MM.1S (cell line): Measurements from ENCODE around the gene GADD45GIP1.
A peak's percentile ranks its signal among the peaks of the same experiment; 100 is the strongest.

Experiments used
- DNase-seq: peaks from one replicate; pipeline ENCODE4 v3.0.0-alpha.2; 2015
- H2AFZ ChIP-seq: fragments of 300-600 bp; sonication (generic); 2 replicates; pipeline ENCODE4 v1.6.0; 2016; ENCODE audit warnings: antibody characterized with exemption, low read length
- H3F3A ChIP-seq: fragments of 300-600 bp; sonication (generic); 2 replicates; pipeline ENCODE4 v1.6.1; 2016; ENCODE audit warnings: mild to moderate bottlenecking, antibody characterized with exemption, low read length, moderate library complexity, mixed read lengths; ENCODE audit not compliant: insufficient read depth
- H3K27ac ChIP-seq: fragments of 300-600 bp; sonication (generic); 2 replicates; pipeline ENCODE4 v1.5.1; 2016; ENCODE audit warnings: mild to moderate bottlenecking, low read length
- H3K27me3 ChIP-seq: fragments of 300-600 bp; sonication (generic); replicated peaks from 2 replicates; pipeline ENCODE4 v1.6.0; 2016; ENCODE audit warnings: low read length; ENCODE audit not compliant: insufficient read depth
- H3K36me3 ChIP-seq: fragments of 300-600 bp; sonication (generic); replicated peaks from 2 replicates; pipeline ENCODE4 v1.6.1; 2016; ENCODE audit warnings: mild to moderate bottlenecking, low read length, mixed read lengths; ENCODE audit not compliant: insufficient read depth
- H3K4me1 ChIP-seq: fragments of 300-600 bp; sonication (generic); 2 replicates; pipeline ENCODE4 v1.6.1; 2016; ENCODE audit warnings: low read length, mixed read lengths
- H3K4me2 ChIP-seq: fragments of 300-600 bp; sonication (generic); 2 replicates; pipeline ENCODE4 v1.6.0; 2016; ENCODE audit warnings: low read depth, low read length
- H3K4me3 ChIP-seq: fragments of 300-600 bp; sonication (generic); 2 replicates; pipeline ENCODE4 v1.5.1; 2016; ENCODE audit warnings: low read length, mixed read lengths
- H3K79me2 ChIP-seq: fragments of 300-600 bp; sonication (generic); 2 replicates; pipeline ENCODE4 v1.6.1; 2016; ENCODE audit warnings: mixed run types, low read length, mixed read lengths
- H3K9ac ChIP-seq: fragments of 300-600 bp; sonication (generic); 2 replicates; pipeline ENCODE4 v1.6.1; 2016; ENCODE audit warnings: low read length, mixed read lengths
- H3K9me2 ChIP-seq: fragments of 300-600 bp; sonication (generic); replicated peaks from 2 replicates; pipeline ENCODE4 v1.6.1; 2016; ENCODE audit warnings: mild to moderate bottlenecking, low read length, mixed read lengths; ENCODE audit not compliant: insufficient read depth
- H3K9me3 ChIP-seq: fragments of 300-600 bp; sonication (generic); replicated peaks from 2 replicates; pipeline ENCODE4 v1.6.1; 2016; ENCODE audit warnings: mild to moderate bottlenecking, low read length, mixed read lengths; ENCODE audit not compliant: insufficient read depth
- H4K20me1 ChIP-seq: fragments of 300-600 bp; sonication (generic); 2 replicates; pipeline ENCODE4 v1.6.1; 2016; ENCODE audit warnings: mild to moderate bottlenecking, low read length, moderate library complexity, mixed read lengths; ENCODE audit not compliant: insufficient read depth
- EZH2 ChIP-seq: fragments of 300-600 bp; sonication (generic); optimal IDR thresholded peaks from 2 replicates; pipeline ENCODE3; 2017; ENCODE audit warnings: low read depth, mild to moderate bottlenecking, antibody characterized with exemption, low read length, mixed read lengths
- EZH2phosphoT487 ChIP-seq: fragments of 300-600 bp; sonication (generic); IDR thresholded peaks from 2 replicates; pipeline ENCODE4 v1.6.1; 2018; ENCODE audit warnings: antibody characterized with exemption, low read length
- TF ChIP-seq, protein P1 (sequence below): fragments of 300-600 bp; sonication (generic); IDR thresholded peaks from 2 replicates; pipeline ENCODE4 v1.5.1; 2016; ENCODE audit warnings: antibody characterized with exemption, low read length, mixed read lengths

GADD45GIP1 gene

DNA sequence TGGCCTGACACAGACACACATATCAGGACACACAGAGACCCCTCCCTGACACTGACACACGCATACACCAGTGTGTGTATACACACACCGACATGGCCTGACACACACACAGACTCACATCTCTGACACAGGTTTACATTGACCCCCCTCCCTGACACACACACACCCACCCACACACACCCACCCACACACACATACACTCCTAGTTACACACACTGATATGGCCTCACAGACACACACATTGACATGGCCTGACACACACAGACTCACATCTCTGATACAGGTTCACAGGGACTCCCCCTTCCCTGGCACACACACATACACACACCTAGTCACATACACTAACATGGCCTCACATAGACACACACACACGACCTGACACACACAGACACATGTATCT lies 33.8 kb upstream of the GADD45GIP1 start:
- Histone ChIP-seq H3K4me2 (no peak overlapping the region), H3K79me2 (no peaks in the 10 kb centered on the region), H4K20me1 (no peaks in the 10 kb centered on the region), H3K4me1 (peaks cover 14% of the 10 kb centered on the region), H3K27me3 (peaks cover 24% of the 10 kb centered on the region), H2AFZ (no peak overlapping the region), H3K4me3 (no peak overlapping the region), H3K9ac (no peak overlapping the region), H3K9me3 (no peaks in the 10 kb centered on the region), H3K9me2 (no peaks in the 10 kb centered on the region), H3F3A (no peaks in the 10 kb centered on the region), H3K27ac (no peak overlapping the region), H3K36me3 (no peaks in the 10 kb centered on the region)
- TF ChIP-seq, protein P1, sequence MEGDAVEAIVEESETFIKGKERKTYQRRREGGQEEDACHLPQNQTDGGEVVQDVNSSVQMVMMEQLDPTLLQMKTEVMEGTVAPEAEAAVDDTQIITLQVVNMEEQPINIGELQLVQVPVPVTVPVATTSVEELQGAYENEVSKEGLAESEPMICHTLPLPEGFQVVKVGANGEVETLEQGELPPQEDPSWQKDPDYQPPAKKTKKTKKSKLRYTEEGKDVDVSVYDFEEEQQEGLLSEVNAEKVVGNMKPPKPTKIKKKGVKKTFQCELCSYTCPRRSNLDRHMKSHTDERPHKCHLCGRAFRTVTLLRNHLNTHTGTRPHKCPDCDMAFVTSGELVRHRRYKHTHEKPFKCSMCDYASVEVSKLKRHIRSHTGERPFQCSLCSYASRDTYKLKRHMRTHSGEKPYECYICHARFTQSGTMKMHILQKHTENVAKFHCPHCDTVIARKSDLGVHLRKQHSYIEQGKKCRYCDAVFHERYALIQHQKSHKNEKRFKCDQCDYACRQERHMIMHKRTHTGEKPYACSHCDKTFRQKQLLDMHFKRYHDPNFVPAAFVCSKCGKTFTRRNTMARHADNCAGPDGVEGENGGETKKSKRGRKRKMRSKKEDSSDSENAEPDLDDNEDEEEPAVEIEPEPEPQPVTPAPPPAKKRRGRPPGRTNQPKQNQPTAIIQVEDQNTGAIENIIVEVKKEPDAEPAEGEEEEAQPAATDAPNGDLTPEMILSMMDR: no peak
- TF ChIP-seq EZH2phosphoT487: no peak
- TF ChIP-seq EZH2: no peak
- DNase-seq: no peak

DNA sequence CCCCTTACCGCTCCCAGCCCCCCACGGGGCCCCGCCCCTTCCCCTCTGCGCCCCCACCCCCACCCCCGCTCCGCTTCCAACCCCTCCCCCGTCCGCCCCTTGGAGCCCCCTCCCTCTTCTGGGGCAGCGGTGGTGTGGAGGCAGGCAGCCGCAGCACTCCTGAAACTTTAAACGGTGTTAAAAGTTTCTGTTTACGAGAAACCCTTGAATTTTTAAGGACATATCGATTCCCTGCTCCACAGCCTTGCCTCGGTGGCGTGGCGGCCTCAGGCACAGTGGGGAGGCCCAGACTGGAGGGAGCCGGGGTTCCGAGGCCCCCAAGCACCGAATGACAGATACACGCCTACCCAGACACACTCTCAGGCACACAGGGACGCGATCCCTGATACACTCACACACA lies 33.4 kb upstream of the GADD45GIP1 start:
- Histone ChIP-seq H3K4me2 (no peak overlapping the region), H3K27me3 (peaks cover 24% of the 10 kb centered on the region), H3K9ac (no peak overlapping the region), H3K27ac (no peak overlapping the region), H3K9me3 (no peaks in the 10 kb centered on the region), H3K79me2 (no peaks in the 10 kb centered on the region), H2AFZ (no peak overlapping the region), H3K36me3 (no peaks in the 10 kb centered on the region), H3K4me1 (peaks cover 18% of the 10 kb centered on the region), H3F3A (no peaks in the 10 kb centered on the region), H3K9me2 (no peaks in the 10 kb centered on the region), H3K4me3 (no peak overlapping the region), H4K20me1 (no peaks in the 10 kb centered on the region)
- no peak for TF ChIP-seq EZH2phosphoT487
- TF ChIP-seq, protein P1: no peak
- no peak for TF ChIP-seq EZH2
- DNase-seq: no peak

DNA sequence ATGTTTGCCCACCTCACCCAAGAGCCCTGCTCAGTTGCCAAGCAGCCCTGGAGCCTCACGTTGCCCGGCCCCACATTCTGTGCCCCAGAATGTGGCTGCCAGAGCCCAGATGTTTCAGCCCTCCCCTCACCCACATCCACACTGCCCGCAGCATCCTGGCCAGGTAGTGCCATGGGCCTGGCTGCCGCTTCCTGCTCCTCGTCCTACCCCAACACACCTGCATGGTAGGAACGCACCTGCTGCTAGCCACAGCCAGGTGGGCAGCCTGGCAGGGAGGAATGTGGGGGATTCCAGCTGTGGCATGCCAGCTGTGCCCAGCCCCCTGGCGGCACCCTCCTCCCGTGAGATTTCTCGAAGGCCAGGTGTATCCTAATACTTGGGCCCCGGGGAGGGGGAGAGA lies 30.8 kb upstream of the GADD45GIP1 start:
- no peak overlapping the region for H3K9ac ChIP-seq
- H3K9me3 ChIP-seq: no peaks in the 10 kb centered on the region
- no peaks in the 10 kb centered on the region for H3F3A ChIP-seq
- peaks cover 33% of the 10 kb centered on the region for H3K4me1 ChIP-seq
- TF ChIP-seq EZH2 (no peak), EZH2phosphoT487 (no peak)
- TF ChIP-seq, protein P1: no peak
- H3K79me2 ChIP-seq: no peaks in the 10 kb centered on the region
- peak overlapping the region; percentile 23; the same call in 1 of the 2 replicates for H3K4me2 ChIP-seq
- no peaks in the 10 kb centered on the region for H3K36me3 ChIP-seq
- H3K27me3 ChIP-seq: peaks cover 12% of the 10 kb centered on the region
- H3K9me2 ChIP-seq: no peaks in the 10 kb centered on the region
- H2AFZ ChIP-seq: no peak overlapping the region
- peak; percentile 75 for DNase-seq
- H4K20me1 ChIP-seq: no peaks in the 10 kb centered on the region
- H3K27ac ChIP-seq: peak overlapping the region; percentile 15; the same call in 1 of the 2 replicates
- no peak overlapping the region for H3K4me3 ChIP-seq
